Measurements from ENCODE around the gene FAM98C.

GRCh38 chr19:38399537-38399936 lies 3.4 kb upstream of the FAM98C start:
- no peak for TF ChIP-seq EZH2 (IDR thresholded peaks at IDR 0.05; ENCODE audit: borderline replicate concordance, low read depth, low read length, severe bottlenecking)
- no peak for TF ChIP-seq CTCF (IDR thresholded peaks at IDR 0.05; ENCODE audit: borderline replicate concordance, extremely low read depth, low read length, poor library complexity, severe bottlenecking)
